Measurements from ENCODE around the gene TTC23. TPM values are rescaled to one million over a fixed set of nuclear protein-coding genes. Genes with fewer than 3 reads are reported as not detected.
A peak's percentile ranks its signal among the peaks of the same experiment; 100 is the strongest.

The TTC23 gene
- total and polyA plus RNA-seq, 4 experiments from 2014 or later, result 0.45 to 0.79 (median 0.67) TPM; not detected in 1

GRCh38 chr15:99090011-99090699, 159.2 kb downstream of the TTC23 start:
- Mint-ChIP-seq H3K9me3 (no peaks in the 10 kb centered on the region), H3K4me1 (peaks cover 0 to 5% (median 4%) of the 10 kb centered on the region in 4 donors), H3K36me3 (no peaks in the 10 kb centered on the region), H3K27me3 (peaks cover 0 to 4% of the 10 kb centered on the region in 2 donors), H3K4me3 (no peak overlapping the region), H3K27ac (peak overlapping the region in 2 of 7 donors; percentile 3 to 55)
- Histone ChIP-seq H3K36me3 (ENCODE audit: insufficient read depth, low read length) (no peaks in the 10 kb centered on the region), H3K9me3 (ENCODE audit: control insufficient read depth in 1 of 2, low read length in 2 of 2) (no peaks in the 10 kb centered on the region), H3K27me3 (ENCODE audit: insufficient read depth, low read length) (no peaks in the 10 kb centered on the region), H3K4me1 (ENCODE audit: insufficient read depth, low read length) (no peaks in the 10 kb centered on the region), H3K4me3 (ENCODE audit: low read length in 2 of 2) (no peak overlapping the region), H3K27ac (ENCODE audit: low read depth, low read length) (no peak overlapping the region)
- DNase-seq, result no peak
- ChIA-PET CTCF (ENCODE audit: partially characterized antibody) (interaction anchor here (1.9 kb wide), 1 partner anchor 11 kb away, joined by 4 read pairs; no protein-coding TSS in a partner anchor), POLR2A (ENCODE audit: partially characterized antibody) (no interaction called here)
- intact Hi-C loops (cut with micrococcal nuclease), result no loop called here

- Mint-ChIP-seq H3K4me1 (peaks cover 0 to 4% (median 4%) of the 10 kb centered on the region in 4 donors), H3K36me3 (no peaks in the 10 kb centered on the region), H3K9me3 (peaks cover 0 to 5% (median 1%) of the 10 kb centered on the region in 8 donors), H3K27me3 (peaks cover 3 to 4% of the 10 kb centered on the region in 2 donors), H3K4me3 (no peak overlapping the region), H3K27ac (no peak overlapping the region)
- Histone ChIP-seq H3K27me3 (ENCODE audit: insufficient read depth, low read length) (peaks cover 3% of the 10 kb centered on the region), H3K36me3 (ENCODE audit: insufficient read depth, low read length) (no peaks in the 10 kb centered on the region), H3K9me3 (ENCODE audit: control insufficient read depth in 1 of 2, low read length in 2 of 2) (no peaks in the 10 kb centered on the region), H3K27ac (ENCODE audit: low read depth, low read length) (no peak overlapping the region), H3K4me3 (ENCODE audit: low read length in 2 of 2) (no peak overlapping the region), H3K4me1 (ENCODE audit: insufficient read depth, low read length) (no peaks in the 10 kb centered on the region)
- CTCF ChIA-PET (ENCODE audit: partially characterized antibody), result interaction anchor here (0.7 to 2.5 kb wide), 3 partner anchors 8 to 646 kb away, joined by 3 to 7 read pairs (median 4); no protein-coding TSS in a partner anchor
- intact Hi-C loops (cut with micrococcal nuclease), result no loop called here
- POLR2A ChIA-PET (ENCODE audit: partially characterized antibody), result no interaction called here
- no peak for DNase-seq
These were observed 161.9 kb downstream of the TTC23 start for GRCh38 chr15:99087405-99087943.

- no peak for DNase-seq
- no peaks in the 10 kb centered on the region for H3K4me1 ChIP-seq (ENCODE audit: insufficient read depth, low read length)
- Mint-ChIP-seq H3K4me1 (peaks cover 0 to 4% (median 4%) of the 10 kb centered on the region in 4 donors), H3K27ac (no peak overlapping the region), H3K27me3 (peaks cover 4 to 8% of the 10 kb centered on the region in 2 donors), H3K4me3 (no peak overlapping the region), H3K36me3 (no peaks in the 10 kb centered on the region), H3K9me3 (peaks cover 0 to 8% (median 4%) of the 10 kb centered on the region in 8 donors)
- H3K4me3 ChIP-seq (ENCODE audit: low read length in 2 of 2), result no peak overlapping the region
- H3K9me3 ChIP-seq (ENCODE audit: control insufficient read depth in 1 of 2, low read length in 2 of 2), result no peaks in the 10 kb centered on the region
- H3K36me3 ChIP-seq (ENCODE audit: insufficient read depth, low read length), result no peaks in the 10 kb centered on the region
- intact Hi-C loops (cut with micrococcal nuclease), result no loop called here
- CTCF ChIA-PET (ENCODE audit: partially characterized antibody), result interaction anchor here (1.1 kb wide), 1 partner anchor 13 kb away, joined by 3 read pairs; no protein-coding TSS in a partner anchor
- H3K27me3 ChIP-seq (ENCODE audit: insufficient read depth, low read length), result peaks cover 3% of the 10 kb centered on the region
- no peak overlapping the region for H3K27ac ChIP-seq (ENCODE audit: low read depth, low read length)
- POLR2A ChIA-PET (ENCODE audit: partially characterized antibody), result no interaction called here
These were observed 163.1 kb downstream of the TTC23 start for GRCh38 chr15:99086327-99086667.

Other genes with a start within 250 kb of the TTC23 start
- gene PGPEP1L, start 241.8 kb downstream of the TTC23 start, total RNA-seq, result not detected
- gene PGPEP1L, start 241.8 kb downstream of the TTC23 start, polyA plus RNA-seq, result not detected
- 10 to 100 TPM; 13.7 to 14.2 TPM for gene SYNM, start 144.5 kb downstream of the TTC23 start, total RNA-seq
- gene SYNM, start 144.5 kb downstream of the TTC23 start, polyA plus RNA-seq, result under 1 TPM; 0.09 to 0.42 TPM
- gene LRRC28, start 1.9 kb upstream of the TTC23 start, total RNA-seq, result 10 to 100 TPM; 16.4 to 19.2 TPM
- gene LRRC28, start 1.9 kb upstream of the TTC23 start, polyA plus RNA-seq, result 10 to 100 TPM; 19.1 to 27.1 TPM

Measured in CD4-positive, alpha-beta memory T cell (primary cell).